ENCODE measurements around the gene MMP3. TPM values are rescaled to one million over a fixed set of nuclear protein-coding genes. Genes with fewer than 3 reads are reported as not detected.

Gene MMP3
- total RNA-seq, 1 donor from 2014 or later: not detected

GRCh38 chr11:102833731-102834130 lies 9.7 kb downstream of the MMP3 start:
- Mint-ChIP-seq H3K27ac (no peak overlapping the region), H3K4me3 (no peak overlapping the region), H3K27me3 (peaks cover 26% of the 10 kb centered on the region), H3K4me1 (no peaks in the 10 kb centered on the region), H3K36me3 (ENCODE audit: low read depth) (no peaks in the 10 kb centered on the region), H3K9me3 (no peaks in the 10 kb centered on the region)
- POLR2A ChIA-PET: no interaction called here
- no peak for DNase-seq
- CTCF ChIA-PET: no interaction called here
- ATAC-seq (ENCODE audit: low read depth): no peak
- intact Hi-C loops (cut with micrococcal nuclease): no loop called here
- no peak for TF ChIP-seq CTCF (IDR thresholded peaks at IDR 0.05)

- peaks cover 26% of the 10 kb centered on the region for H3K27me3 Mint-ChIP-seq
- no peak for ATAC-seq (ENCODE audit: low read depth)
- no peak overlapping the region for H3K4me3 Mint-ChIP-seq
- intact Hi-C loops (cut with micrococcal nuclease): no loop called here
- no peaks in the 10 kb centered on the region for H3K9me3 Mint-ChIP-seq
- H3K4me1 Mint-ChIP-seq: no peaks in the 10 kb centered on the region
- POLR2A ChIA-PET: no interaction called here
- no peaks in the 10 kb centered on the region for H3K36me3 Mint-ChIP-seq (ENCODE audit: low read depth)
- CTCF ChIA-PET: no interaction called here
- H3K27ac Mint-ChIP-seq: no peak overlapping the region
- no peak for DNase-seq
- no peak for TF ChIP-seq CTCF (IDR thresholded peaks at IDR 0.05)
These were observed 10.8 kb downstream of the MMP3 start for GRCh38 chr11:102832612-102833011.

- no peak for ATAC-seq (ENCODE audit: low read depth)
- H3K27me3 Mint-ChIP-seq: peaks cover 30% of the 10 kb centered on the region
- ChIA-PET POLR2A (no interaction called here), CTCF (no interaction called here)
- no peak overlapping the region for H3K4me3 Mint-ChIP-seq
- H3K4me1 Mint-ChIP-seq: no peaks in the 10 kb centered on the region
- no peak for TF ChIP-seq CTCF (IDR thresholded peaks at IDR 0.05)
- no peaks in the 10 kb centered on the region for H3K9me3 Mint-ChIP-seq
- no peaks in the 10 kb centered on the region for H3K36me3 Mint-ChIP-seq (ENCODE audit: low read depth)
- H3K27ac Mint-ChIP-seq: no peak overlapping the region
- DNase-seq: no peak
- intact Hi-C loops (cut with micrococcal nuclease): no loop called here
These were observed 11.6 kb downstream of the MMP3 start for GRCh38 chr11:102831489-102832440.

- CTCF ChIA-PET: no interaction called here
- POLR2A ChIA-PET: no interaction called here
- no peak for TF ChIP-seq CTCF (IDR thresholded peaks at IDR 0.05)
- no peak for DNase-seq
- Mint-ChIP-seq H3K4me1 (no peaks in the 10 kb centered on the region), H3K27me3 (peaks cover 33% of the 10 kb centered on the region), H3K36me3 (ENCODE audit: low read depth) (no peaks in the 10 kb centered on the region), H3K4me3 (no peak overlapping the region), H3K27ac (no peak overlapping the region), H3K9me3 (no peaks in the 10 kb centered on the region)
- intact Hi-C loops (cut with micrococcal nuclease): no loop called here
- no peak for ATAC-seq (ENCODE audit: low read depth)
These were observed 12.3 kb downstream of the MMP3 start for GRCh38 chr11:102831128-102831488.

- Mint-ChIP-seq H3K36me3 (ENCODE audit: low read depth) (no peaks in the 10 kb centered on the region), H3K27me3 (peaks cover 33% of the 10 kb centered on the region), H3K27ac (no peak overlapping the region), H3K4me3 (no peak overlapping the region), H3K4me1 (no peaks in the 10 kb centered on the region), H3K9me3 (no peaks in the 10 kb centered on the region)
- POLR2A ChIA-PET: no interaction called here
- TF ChIP-seq CTCF (IDR thresholded peaks at IDR 0.05): no peak
- DNase-seq (no peak), ATAC-seq (ENCODE audit: low read depth) (no peak)
- intact Hi-C loops (cut with micrococcal nuclease): no loop called here
- CTCF ChIA-PET: no interaction called here
These were observed 13.2 kb downstream of the MMP3 start for GRCh38 chr11:102830001-102830727.

Measured in activated B cell treated with CpG ODN at 0.5 μM for 24 hours (primary cell).